IMR-90 (cell line): Measurements from ENCODE around the gene ADD2. TPM values are rescaled to one million over a fixed set of nuclear protein-coding genes. Genes with fewer than 3 reads are reported as not detected.

ENCODE experiments used
- ATAC-seq: fragments of 200-7000 bp; cut with Tn5 transposase; 2 replicates; pipeline ENCODE4 v1.9.1; 2020; ENCODE audit warnings: low read depth, mild to moderate bottlenecking, moderate library complexity
- BruUV-seq: library from RNA; stranded (reverse); fragments of 400-500 nt; replicated peaks from 2 replicates; lab custom pipeline; 2021; lab: Mats Ljungman, UMichigan
- CTCF ChIA-PET: fragments of 300-600 bp; formaldehyde crosslinking; extraction: SDS; loops from one replicate; lab custom pipeline; 2021; ENCODE audit warnings: antibody characterized with exemption; lab: Yijun Ruan, JAX
- POLR2A ChIA-PET: fragments of 300-600 bp; sonication (Branson Sonifier 250); formaldehyde crosslinking; loops from one replicate; lab custom pipeline; 2022; ENCODE audit warnings: antibody characterized with exemption; ENCODE audit not compliant: unreplicated experiment; lab: Charles Lee
- DNase-seq: peaks from one replicate; pipeline ENCODE4 v3.0.0; 2013
- H2AFZ ChIP-seq: replicated peaks from 2 replicates; pipeline ENCODE3; 2013; ENCODE audit warnings: low read length, mild to moderate bottlenecking; ENCODE audit not compliant: poor library complexity
- H2AK5ac ChIP-seq: 2 replicates; pipeline ENCODE4 v1.6.1; 2013; ENCODE audit warnings: low read depth, low read length, inconsistent platforms
- H2AK9ac ChIP-seq: replicated peaks from 2 replicates; pipeline ENCODE3; 2013; ENCODE audit warnings: mild to moderate bottlenecking, low read depth, low read length, moderate library complexity; ENCODE audit not compliant: poor library complexity
- H2BK120ac ChIP-seq: 2 replicates; pipeline ENCODE4 v1.6.1; 2013; ENCODE audit warnings: low read depth, low read length, inconsistent platforms
- H2BK15ac ChIP-seq: 3 replicates; pipeline ENCODE4 v1.6.1; 2013; ENCODE audit warnings: low read depth, low read length, inconsistent platforms
- H2BK20ac ChIP-seq: 2 replicates; pipeline ENCODE4 v1.6.1; 2013; ENCODE audit warnings: low read depth, mild to moderate bottlenecking, inconsistent platforms, low read length, moderate library complexity
- H2BK5ac ChIP-seq: 2 replicates; pipeline ENCODE4 v1.6.1; 2013; ENCODE audit warnings: mild to moderate bottlenecking, low read depth, low read length, inconsistent platforms; ENCODE audit not compliant: poor library complexity, severe bottlenecking
- H3K14ac ChIP-seq: replicated peaks from 2 replicates; pipeline ENCODE4 v1.6.1; 2013; ENCODE audit warnings: low read depth, low read length, inconsistent platforms
- H3K18ac ChIP-seq: 2 replicates; pipeline ENCODE4 v1.6.1; 2013; ENCODE audit warnings: low read depth, low read length, control low read depth
- H3K23ac ChIP-seq: 2 replicates; pipeline ENCODE4 v1.6.1; 2013; ENCODE audit warnings: low read depth, low read length, inconsistent platforms
- H3K27ac ChIP-seq: 2 replicates; pipeline ENCODE4 v1.5.1; 2013; ENCODE audit warnings: mild to moderate bottlenecking, control low read depth, low read length; ENCODE audit not compliant: insufficient read depth
- H3K27me3 ChIP-seq: 2 replicates; pipeline ENCODE4 v1.6.1; 2013; ENCODE audit warnings: low read length; ENCODE audit not compliant: control insufficient read depth, insufficient read depth
- H3K36me3 ChIP-seq: 2 replicates; pipeline ENCODE4 v1.6.1; 2013; ENCODE audit warnings: low read length, mixed read lengths; ENCODE audit not compliant: control insufficient read depth, insufficient read depth
- H3K4ac ChIP-seq: 2 replicates; pipeline ENCODE4 v1.6.1; 2013; ENCODE audit warnings: low read depth, low read length, inconsistent platforms
- H3K4me1 ChIP-seq: 2 replicates; pipeline ENCODE4 v1.6.1; 2013; ENCODE audit warnings: low read length, mixed read lengths; ENCODE audit not compliant: control insufficient read depth, insufficient read depth
- H3K4me2 ChIP-seq: 2 replicates; pipeline ENCODE4 v1.6.1; 2013; ENCODE audit warnings: low read depth, mild to moderate bottlenecking, control low read depth, low read length, moderate library complexity
- H3K4me3 ChIP-seq: 2 replicates; pipeline ENCODE4 v1.5.1; 2013; ENCODE audit warnings: low read depth, mild to moderate bottlenecking, control low read depth, low read length, moderate library complexity; ENCODE audit not compliant: insufficient read depth
- H3K56ac ChIP-seq: 2 replicates; pipeline ENCODE4 v1.6.1; 2013; ENCODE audit warnings: low read length, inconsistent platforms; ENCODE audit not compliant: insufficient read depth; ENCODE audit errors: extremely low read depth
- H3K79me1 ChIP-seq, 2 experiments: 2 replicates each; pipeline ENCODE4 v1.6.1; 2013; ENCODE audit warnings: low read length in 2 of 2, inconsistent platforms in 1 of 2, low read depth in 1 of 2
- H3K9ac ChIP-seq: 2 replicates; pipeline ENCODE4 v1.6.1; 2013; ENCODE audit warnings: low read depth, low read length, control low read depth
- H3K9me1 ChIP-seq: 2 replicates; pipeline ENCODE4 v1.6.1; 2013; ENCODE audit warnings: low read length, inconsistent platforms; ENCODE audit not compliant: insufficient read depth
- H3K9me3 ChIP-seq: 2 replicates; pipeline ENCODE4 v1.6.1; 2013; ENCODE audit warnings: low read length; ENCODE audit not compliant: control insufficient read depth, insufficient read depth
- H4K20me1 ChIP-seq: 2 replicates; pipeline ENCODE4 v1.6.1; 2013; ENCODE audit warnings: low read length, inconsistent platforms; ENCODE audit not compliant: insufficient read depth
- H4K5ac ChIP-seq: 2 replicates; pipeline ENCODE4 v1.6.1; 2013; ENCODE audit warnings: mild to moderate bottlenecking, low read depth, low read length, control low read depth
- H4K8ac ChIP-seq, 2 experiments: 2 replicates each; pipeline ENCODE4 v1.6.1; 2013; ENCODE audit warnings: low read depth in 2 of 2, low read length in 2 of 2, control low read depth in 1 of 2, inconsistent platforms in 1 of 2
- H4K91ac ChIP-seq: 2 replicates; pipeline ENCODE4 v1.6.1; 2013; ENCODE audit warnings: low read depth, low read length, inconsistent platforms; ENCODE audit not compliant: insufficient read depth
- MAZ ChIP-seq: IDR thresholded peaks from 2 replicates; pipeline ENCODE4 v1.6.1; 2012; ENCODE audit warnings: low read depth, mild to moderate bottlenecking, low read length, improper control_type of control experiment, moderate library complexity, borderline replicate concordance
- POLR2A ChIP-seq: IDR thresholded peaks from 2 replicates; pipeline ENCODE4 v1.6.1; 2012; ENCODE audit warnings: mild to moderate bottlenecking, low read depth, low read length
- RFX5 ChIP-seq: IDR thresholded peaks from 2 replicates; pipeline ENCODE4 v1.8.0; 2012; ENCODE audit warnings: low read depth, mild to moderate bottlenecking, low read length, moderate library complexity
- SMC3 ChIP-seq: fragments of 150-350 bp; IDR thresholded peaks from 2 replicates; pipeline ENCODE4 v1.6.1; 2016; ENCODE audit warnings: low read depth, mild to moderate bottlenecking, antibody characterized with exemption, low read length, moderate library complexity
- WGBS, 2 experiments: methylation state at CpG; one replicate each; pipeline versions ENCODE4 v1.1.5 to v1.1.7; 2013; ENCODE audit warnings: missing lambda C conversion rate in 2 of 2; ENCODE audit not compliant: insufficient read length in 1 of 2; ENCODE audit errors: extremely low coverage in 2 of 2; 5-methylcytosine and 5-hydroxymethylcytosine counted together
- dilution Hi-C: fragments of 300-500 bp; cut with HindIII; formaldehyde crosslinking; loops from one replicate; pipeline ENCODE4 v1.14.3; 2018; ENCODE audit warnings: low sequenced_read_pairs; ENCODE audit not compliant: unreplicated experiment
- in situ Hi-C: fragments of 300-500 bp; cut with MboI; formaldehyde crosslinking; loops from 3 replicates; pipeline ENCODE4 v1.14.3; 2019; ENCODE audit warnings: low sequenced_read_pairs, inconsistent platforms, mixed read lengths
- intact Hi-C: fragments of 100-400 bp; cut with micrococcal nuclease; formaldehyde crosslinking; loops from 2 replicates; pipeline ENCODE4 v1.10.0; 2022
- polyA plus RNA-seq, 3 experiments: library from polyadenylated mRNA; depleted of rRNA; stranded (reverse); fragments of >200 nt; gene quantifications; 2 replicates each; pipeline ENCODE4 v1.2.3, GENCODE V29; 2012; ENCODE audit warnings: low replicate concordance in 1 of 3
- total RNA-seq: library from RNA; depleted of rRNA; stranded (reverse); fragments of >200 nt; gene quantifications from 2 replicates; pipeline ENCODE4 v1.2.3, GENCODE V29; 2012

The ADD2 gene
- total and polyA plus RNA-seq, 2 of the 4 experiments (the other 2 are of a cell fraction) = not detected

DNA sequence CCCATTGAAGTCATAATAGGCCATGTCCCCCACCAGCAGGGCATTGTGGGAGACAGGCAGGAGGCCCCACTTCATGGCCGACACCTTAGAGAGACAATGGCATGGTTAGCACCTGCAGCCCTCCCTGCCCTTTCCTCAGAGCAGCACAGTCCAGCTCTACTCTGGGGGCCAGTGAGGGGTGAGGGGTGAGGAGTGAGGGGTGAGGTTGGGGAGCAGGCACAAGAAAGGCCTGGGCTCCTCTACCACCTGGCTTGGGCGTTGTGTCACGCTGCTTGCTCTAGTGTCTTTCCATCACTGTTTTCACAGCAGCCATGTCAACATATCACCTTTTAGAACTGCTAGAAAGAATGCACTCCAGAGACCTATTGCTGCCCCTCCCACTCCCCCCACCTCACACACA is 77.2 kb downstream of the ADD2 start:
- POLR2A ChIA-PET = no interaction called here
- Histone ChIP-seq H2BK120ac (no peak overlapping the region), H4K5ac (no peak overlapping the region), H3K27me3 (peaks cover 11% of the 10 kb centered on the region), H2AK5ac (no peak overlapping the region), H2BK20ac (no peak overlapping the region), H3K4me3 (no peak overlapping the region), H3K4me2 (no peak overlapping the region), H3K9me3 (no peaks in the 10 kb centered on the region), H4K20me1 (no peaks in the 10 kb centered on the region), H2BK15ac (no peak overlapping the region), H3K56ac (no peak overlapping the region), H2BK5ac (no peak overlapping the region), H3K36me3 (no peaks in the 10 kb centered on the region), H4K8ac (no peak overlapping the region), H3K14ac (no peak overlapping the region), H3K27ac (no peak overlapping the region), H3K79me1 (no peaks in the 10 kb centered on the region), H2AFZ (no peak overlapping the region), H2AK9ac (peak overlapping the region; percentile 20), H3K23ac (no peak overlapping the region), H3K4me1 (no peaks in the 10 kb centered on the region), H3K4ac (no peak overlapping the region), H3K18ac (no peak overlapping the region), H3K9ac (no peak overlapping the region), H4K91ac (no peak overlapping the region), H3K9me1 (no peaks in the 10 kb centered on the region)
- in situ Hi-C loops (no loop called here), intact Hi-C loops (no loop called here), dilution Hi-C loops (no loop called here)
- no peak for TF ChIP-seq POLR2A
- TF ChIP-seq RFX5 = no peak
- TF ChIP-seq MAZ = no peak
- TF ChIP-seq SMC3 = no peak
- no peak for DNase-seq
- BruUV-seq = no TSS peak
- no peak for ATAC-seq
- CTCF ChIA-PET = no interaction called here
- no CpG with 5 or more reads among the region's 3 CpGs for WGBS, 2 experiments
